Esophagus muscularis mucosa (tissue), 4 donors: ENCODE measurements around the gene TC2N. TPM values are rescaled to one million over a fixed set of nuclear protein-coding genes. Genes with fewer than 3 reads are reported as not detected.
A peak's percentile ranks its signal among the peaks of the same experiment; 100 is the strongest.

Source experiments
- DNase-seq: peaks from one replicate; pipeline ENCODE4 v3.0.0-alpha.2; 2017; ENCODE audit errors: extremely low spot score
- H3K27ac ChIP-seq, 4 donors: fragments of 200-600 bp; sonication (generic); replicated peaks in 1 of 4; 1 replicate in 3 of 4; 2 replicates in 1 of 4; pipeline ENCODE4 v1.5.1; 2016 to 2019; ENCODE audit warnings: mild to moderate bottlenecking in 1 of 4
- H3K27me3 ChIP-seq, 4 donors: fragments of 200-600 bp; sonication (generic); one replicate each; pipeline versions ENCODE4 v1.5.1 to v1.6.0; 2016 to 2019
- H3K36me3 ChIP-seq, 4 donors: fragments of 200-600 bp; sonication (generic); one replicate each; pipeline ENCODE4 v1.5.1; 2016 to 2019
- H3K4me1 ChIP-seq, 4 donors: fragments of 200-600 bp; sonication (generic); one replicate each; pipeline ENCODE4 v1.5.1; 2016 to 2019
- H3K4me3 ChIP-seq, 4 donors: fragments of 200-600 bp; sonication (generic); 1 replicate in 2 of 4; 2 replicates in 2 of 4; pipeline ENCODE4 v1.5.1; 2016 to 2019; ENCODE audit warnings: mild to moderate bottlenecking in 4 of 4, moderate library complexity in 1 of 4
- H3K9me3 ChIP-seq, 4 donors: fragments of 200-600 bp; sonication (generic); 1 replicate in 3 of 4; 2 replicates in 1 of 4; pipeline ENCODE4 v1.5.1; 2016 to 2019
- EP300 ChIP-seq: sonication (generic); formaldehyde crosslinking; IDR thresholded peaks from one replicate; pipeline ENCODE4 v1.6.1; 2017; ENCODE audit warnings: antibody characterized with exemption
- POLR2A ChIP-seq: fragments of 450-650 bp; IDR thresholded peaks from one replicate; pipeline ENCODE4 v1.6.1; 2017; ENCODE audit warnings: antibody characterized with exemption, moderate library complexity, mild to moderate bottlenecking, low read depth
- POLR2AphosphoS5 ChIP-seq, 2 donors: sonication (generic); formaldehyde crosslinking; IDR thresholded peaks; one replicate each; pipeline ENCODE4 v1.6.1; 2017; ENCODE audit warnings: antibody characterized with exemption in 2 of 2
- WGBS: methylation state at CpG from one replicate; pipeline ENCODE4 v1.1.5; 2018; 5-methylcytosine and 5-hydroxymethylcytosine counted together
- intact Hi-C: fragments of 100-400 bp; cut with DNase I; formaldehyde crosslinking; loops from one replicate; pipeline ENCODE4 v1.15.1; 2023
- total RNA-seq, 4 donors: library from RNA; depleted of rRNA; stranded (reverse); fragments of >200 nt; gene quantifications; one replicate each; pipeline versions ENCODE4 v1.1.0 to v1.2.1, GENCODE V29; 2016
- TF ChIP-seq, protein P1 (sequence below), 3 experiments: fragments of 200-600 bp in 2 of 3; fragments of 450-650 bp in 1 of 3; sonication (generic) in 2 of 3; IDR thresholded peaks; one replicate each; pipeline ENCODE4 v1.5.1; 2017 to 2019; ENCODE audit warnings: antibody characterized with exemption in 3 of 3, mild to moderate bottlenecking in 2 of 3, moderate library complexity in 1 of 3

TC2N gene
- total RNA-seq, 4 donors from 2014 or later = 17.8 to 27.8 (median 23.7) TPM

- Histone ChIP-seq H3K4me3 (no peak overlapping the region), H3K27me3 (peaks cover 0 to 5% (median 0%) of the 10 kb centered on the region in 4 donors), H3K4me1 (peaks cover 6 to 61% (median 46%) of the 10 kb centered on the region in 4 donors), H3K36me3 (no peaks in the 10 kb centered on the region), H3K27ac (peak overlapping the region; percentile 47 to 65 (median 62)), H3K9me3 (no peaks in the 10 kb centered on the region)
- intact Hi-C loops = no loop called here
- no peak for DNase-seq
- TF ChIP-seq POLR2AphosphoS5 (IDR thresholded peaks at IDR 0.05) (peak; percentile 49 to 60), EP300 (no peak), POLR2A (no peak)
- TF ChIP-seq, protein P1, sequence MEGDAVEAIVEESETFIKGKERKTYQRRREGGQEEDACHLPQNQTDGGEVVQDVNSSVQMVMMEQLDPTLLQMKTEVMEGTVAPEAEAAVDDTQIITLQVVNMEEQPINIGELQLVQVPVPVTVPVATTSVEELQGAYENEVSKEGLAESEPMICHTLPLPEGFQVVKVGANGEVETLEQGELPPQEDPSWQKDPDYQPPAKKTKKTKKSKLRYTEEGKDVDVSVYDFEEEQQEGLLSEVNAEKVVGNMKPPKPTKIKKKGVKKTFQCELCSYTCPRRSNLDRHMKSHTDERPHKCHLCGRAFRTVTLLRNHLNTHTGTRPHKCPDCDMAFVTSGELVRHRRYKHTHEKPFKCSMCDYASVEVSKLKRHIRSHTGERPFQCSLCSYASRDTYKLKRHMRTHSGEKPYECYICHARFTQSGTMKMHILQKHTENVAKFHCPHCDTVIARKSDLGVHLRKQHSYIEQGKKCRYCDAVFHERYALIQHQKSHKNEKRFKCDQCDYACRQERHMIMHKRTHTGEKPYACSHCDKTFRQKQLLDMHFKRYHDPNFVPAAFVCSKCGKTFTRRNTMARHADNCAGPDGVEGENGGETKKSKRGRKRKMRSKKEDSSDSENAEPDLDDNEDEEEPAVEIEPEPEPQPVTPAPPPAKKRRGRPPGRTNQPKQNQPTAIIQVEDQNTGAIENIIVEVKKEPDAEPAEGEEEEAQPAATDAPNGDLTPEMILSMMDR (IDR thresholded peaks at IDR 0.05) = no peak
- 34% methylated on average over 10 of the region's 10 CpGs for WGBS
Measured at GRCh38 chr14:91897106-91897701, 29.9 kb upstream of the TC2N start.

- Histone ChIP-seq H3K4me3 (no peak overlapping the region), H3K36me3 (no peaks in the 10 kb centered on the region), H3K4me1 (peaks cover 8 to 68% (median 47%) of the 10 kb centered on the region in 4 donors), H3K27ac (peak overlapping the region; percentile 47 to 63 (median 59)), H3K9me3 (no peaks in the 10 kb centered on the region), H3K27me3 (peaks cover 0 to 5% (median 0%) of the 10 kb centered on the region in 4 donors)
- no peak for TF ChIP-seq EP300
- TF ChIP-seq POLR2AphosphoS5 (IDR thresholded peaks at IDR 0.05) = no peak
- TF ChIP-seq, protein P1 (IDR thresholded peaks at IDR 0.05) = no peak
- TF ChIP-seq POLR2A = no peak
- intact Hi-C loops = no loop called here
- DNase-seq = no peak
- WGBS = 94% methylated on average over 4 of the region's 4 CpGs
Measured at GRCh38 chr14:91896419-91896818, 29.1 kb upstream of the TC2N start.

GRCh38 chr14:91893669-91894068, 26.3 kb upstream of the TC2N start:
- Histone ChIP-seq H3K27ac (peak overlapping the region in 3 of 4 donors; percentile 17 to 53 (median 45)), H3K9me3 (no peaks in the 10 kb centered on the region), H3K4me1 (peaks cover 29 to 77% (median 57%) of the 10 kb centered on the region in 4 donors)

GRCh38 chr14:91893007-91893406, 25.7 kb upstream of the TC2N start:
- no peak for DNase-seq
- H3K9me3 ChIP-seq = no peaks in the 10 kb centered on the region
- intact Hi-C loops = no loop called here
- H3K27ac ChIP-seq = peak overlapping the region; percentile 41 to 62 (median 49)
- WGBS = 59% methylated on average over 7 of the region's 7 CpGs
- no peak for TF ChIP-seq EP300
- TF ChIP-seq, protein P1 (IDR thresholded peaks at IDR 0.05) = peak in 1 of 3 experiments; percentile 15
- peaks cover 0 to 5% (median 0%) of the 10 kb centered on the region in 4 donors for H3K27me3 ChIP-seq
- H3K4me1 ChIP-seq = peaks cover 25 to 70% (median 55%) of the 10 kb centered on the region in 4 donors
- H3K4me3 ChIP-seq = no peak overlapping the region
- H3K36me3 ChIP-seq = peaks cover 0 to 4% (median 0%) of the 10 kb centered on the region in 4 donors

More at GRCh38 chr14:91893669-91894068, 26.3 kb upstream of the TC2N start:
- H3K36me3 ChIP-seq = peaks cover 0 to 4% (median 0%) of the 10 kb centered on the region in 4 donors
- H3K27me3 ChIP-seq = peaks cover 0 to 5% (median 0%) of the 10 kb centered on the region in 4 donors
- H3K4me3 ChIP-seq = no peak overlapping the region
- 76% methylated on average over 4 of the region's 4 CpGs for WGBS
- TF ChIP-seq, protein P1 (IDR thresholded peaks at IDR 0.05) = no peak
- TF ChIP-seq POLR2A (no peak), POLR2AphosphoS5 (IDR thresholded peaks at IDR 0.05) (no peak), EP300 (no peak)
- DNase-seq = no peak
- intact Hi-C loops = no loop called here
